ENCODE measurements around the gene SDC1. TPM values are rescaled to one million over a fixed set of nuclear protein-coding genes. Genes with fewer than 3 reads are reported as not detected.

SDC1 gene
- total and polyA plus RNA-seq, 2 donors = 6.8 to 18.9 TPM

- H3K36me3 ChIP-seq (ENCODE audit: control insufficient read depth in 2 of 2, insufficient read depth in 2 of 2, low read length in 1 of 2) = no peaks in the 10 kb centered on the region
- no peak for DNase-seq (ENCODE audit: low read depth in 6 of 9, low spot score in 9 of 9)
- WGBS = 92% methylated on average over 17 of the region's 17 CpGs
- H3K27ac ChIP-seq (ENCODE audit: low read depth in 1 of 2, low read length in 1 of 2) = no peak overlapping the region
- H3K27me3 ChIP-seq (ENCODE audit: control insufficient read depth in 2 of 2, insufficient read depth in 1 of 2, low read length in 1 of 2) = no peaks in the 10 kb centered on the region
- peaks cover 0 to 13% of the 10 kb centered on the region in 2 donors for H3K4me1 ChIP-seq (ENCODE audit: control insufficient read depth in 2 of 2, insufficient read depth in 2 of 2, low read length in 2 of 2)
- H3K9me3 ChIP-seq (ENCODE audit: control insufficient read depth in 2 of 2, insufficient read depth in 1 of 2, low read length in 1 of 2) = no peaks in the 10 kb centered on the region
- H3K4me3 ChIP-seq (ENCODE audit: low read length in 2 of 2) = no peak overlapping the region
Measured at GRCh38 chr2:20203521-20204225, 21.3 kb downstream of the SDC1 start.

GRCh38 chr2:20203072-20203471 lies 21.9 kb downstream of the SDC1 start:
- no peaks in the 10 kb centered on the region for H3K9me3 ChIP-seq (ENCODE audit: control insufficient read depth in 2 of 2, insufficient read depth in 1 of 2, low read length in 1 of 2)
- DNase-seq (ENCODE audit: low read depth in 6 of 9, low spot score in 9 of 9) = no peak
- no peak overlapping the region for H3K4me3 ChIP-seq (ENCODE audit: low read length in 2 of 2)
- no peak overlapping the region for H3K27ac ChIP-seq (ENCODE audit: low read depth in 1 of 2, low read length in 1 of 2)
- WGBS = 97% methylated on average over 10 of the region's 10 CpGs
- H3K27me3 ChIP-seq (ENCODE audit: control insufficient read depth in 2 of 2, insufficient read depth in 1 of 2, low read length in 1 of 2) = no peaks in the 10 kb centered on the region
- peaks cover 0 to 10% of the 10 kb centered on the region in 2 donors for H3K4me1 ChIP-seq (ENCODE audit: control insufficient read depth in 2 of 2, insufficient read depth in 2 of 2, low read length in 2 of 2)
- H3K36me3 ChIP-seq (ENCODE audit: control insufficient read depth in 2 of 2, insufficient read depth in 2 of 2, low read length in 1 of 2) = no peaks in the 10 kb centered on the region

- Histone ChIP-seq H3K27ac (ENCODE audit: low read depth in 1 of 2, low read length in 1 of 2) (no peak overlapping the region), H3K36me3 (ENCODE audit: control insufficient read depth in 2 of 2, insufficient read depth in 2 of 2, low read length in 1 of 2) (no peaks in the 10 kb centered on the region), H3K4me1 (ENCODE audit: control insufficient read depth in 2 of 2, insufficient read depth in 2 of 2, low read length in 2 of 2) (peaks cover 0 to 6% of the 10 kb centered on the region in 2 donors), H3K27me3 (ENCODE audit: control insufficient read depth in 2 of 2, insufficient read depth in 1 of 2, low read length in 1 of 2) (no peaks in the 10 kb centered on the region), H3K9me3 (ENCODE audit: control insufficient read depth in 2 of 2, insufficient read depth in 1 of 2, low read length in 1 of 2) (no peaks in the 10 kb centered on the region), H3K4me3 (ENCODE audit: low read length in 2 of 2) (no peak overlapping the region)
- no peak for DNase-seq (ENCODE audit: low read depth in 6 of 9, low spot score in 9 of 9)
- WGBS = 98% methylated on average over 17 of the region's 17 CpGs
Measured at GRCh38 chr2:20201671-20202070, 23.3 kb downstream of the SDC1 start.

GRCh38 chr2:20200697-20201555 lies 24.0 kb downstream of the SDC1 start:
- DNase-seq (ENCODE audit: low read depth in 6 of 9, low spot score in 9 of 9) = no peak
- Histone ChIP-seq H3K36me3 (ENCODE audit: control insufficient read depth in 2 of 2, insufficient read depth in 2 of 2, low read length in 1 of 2) (no peaks in the 10 kb centered on the region), H3K4me3 (ENCODE audit: low read length in 2 of 2) (no peak overlapping the region), H3K27me3 (ENCODE audit: control insufficient read depth in 2 of 2, insufficient read depth in 1 of 2, low read length in 1 of 2) (no peaks in the 10 kb centered on the region), H3K27ac (ENCODE audit: low read depth in 1 of 2, low read length in 1 of 2) (no peak overlapping the region), H3K9me3 (ENCODE audit: control insufficient read depth in 2 of 2, insufficient read depth in 1 of 2, low read length in 1 of 2) (no peaks in the 10 kb centered on the region), H3K4me1 (ENCODE audit: control insufficient read depth in 2 of 2, insufficient read depth in 2 of 2, low read length in 2 of 2) (peaks cover 0 to 3% of the 10 kb centered on the region in 2 donors)
- WGBS = 96% methylated on average over 26 of the region's 26 CpGs

DNA sequence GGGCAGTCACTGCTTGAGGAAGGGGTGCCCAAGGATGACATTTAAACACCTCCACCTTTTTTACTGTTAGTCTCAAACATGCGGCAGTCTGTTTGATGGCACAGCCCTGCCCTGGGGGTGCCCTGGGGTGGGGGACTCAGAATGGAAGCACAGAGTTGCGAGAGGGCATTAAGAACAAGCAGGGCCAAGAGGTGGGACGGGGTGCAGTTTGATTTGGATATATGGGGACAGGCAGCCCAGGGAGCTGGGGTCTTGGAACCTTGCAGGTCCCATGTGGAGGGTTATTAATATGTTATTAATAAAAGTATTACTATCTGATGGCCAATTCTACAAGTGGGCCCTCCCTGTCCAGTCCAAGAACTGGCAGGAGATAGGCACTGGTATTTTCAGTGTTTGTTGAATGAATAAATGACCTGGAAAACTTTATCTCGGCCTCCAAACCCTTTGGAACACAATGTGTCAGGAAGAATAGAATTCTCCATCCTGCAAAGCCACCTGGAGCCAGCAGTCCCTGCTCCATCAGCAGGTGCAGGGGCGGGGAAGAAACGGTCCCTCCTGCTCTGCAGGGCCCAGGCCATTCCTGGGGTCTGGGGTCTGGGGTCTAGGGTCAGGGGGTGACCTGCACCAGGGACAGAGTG lies 25.2 kb downstream of the SDC1 start:
- Histone ChIP-seq H3K27ac (ENCODE audit: low read depth in 1 of 2, low read length in 1 of 2) (no peak overlapping the region), H3K4me1 (ENCODE audit: control insufficient read depth in 2 of 2, insufficient read depth in 2 of 2, low read length in 2 of 2) (peaks cover 0 to 3% of the 10 kb centered on the region in 2 donors), H3K9me3 (ENCODE audit: control insufficient read depth in 2 of 2, insufficient read depth in 1 of 2, low read length in 1 of 2) (no peaks in the 10 kb centered on the region), H3K27me3 (ENCODE audit: control insufficient read depth in 2 of 2, insufficient read depth in 1 of 2, low read length in 1 of 2) (no peaks in the 10 kb centered on the region), H3K36me3 (ENCODE audit: control insufficient read depth in 2 of 2, insufficient read depth in 2 of 2, low read length in 1 of 2) (no peaks in the 10 kb centered on the region), H3K4me3 (ENCODE audit: low read length in 2 of 2) (no peak overlapping the region)
- WGBS = 94% methylated on average over 6 of the region's 6 CpGs
- no peak for DNase-seq (ENCODE audit: low read depth in 6 of 9, low spot score in 9 of 9)

DNA sequence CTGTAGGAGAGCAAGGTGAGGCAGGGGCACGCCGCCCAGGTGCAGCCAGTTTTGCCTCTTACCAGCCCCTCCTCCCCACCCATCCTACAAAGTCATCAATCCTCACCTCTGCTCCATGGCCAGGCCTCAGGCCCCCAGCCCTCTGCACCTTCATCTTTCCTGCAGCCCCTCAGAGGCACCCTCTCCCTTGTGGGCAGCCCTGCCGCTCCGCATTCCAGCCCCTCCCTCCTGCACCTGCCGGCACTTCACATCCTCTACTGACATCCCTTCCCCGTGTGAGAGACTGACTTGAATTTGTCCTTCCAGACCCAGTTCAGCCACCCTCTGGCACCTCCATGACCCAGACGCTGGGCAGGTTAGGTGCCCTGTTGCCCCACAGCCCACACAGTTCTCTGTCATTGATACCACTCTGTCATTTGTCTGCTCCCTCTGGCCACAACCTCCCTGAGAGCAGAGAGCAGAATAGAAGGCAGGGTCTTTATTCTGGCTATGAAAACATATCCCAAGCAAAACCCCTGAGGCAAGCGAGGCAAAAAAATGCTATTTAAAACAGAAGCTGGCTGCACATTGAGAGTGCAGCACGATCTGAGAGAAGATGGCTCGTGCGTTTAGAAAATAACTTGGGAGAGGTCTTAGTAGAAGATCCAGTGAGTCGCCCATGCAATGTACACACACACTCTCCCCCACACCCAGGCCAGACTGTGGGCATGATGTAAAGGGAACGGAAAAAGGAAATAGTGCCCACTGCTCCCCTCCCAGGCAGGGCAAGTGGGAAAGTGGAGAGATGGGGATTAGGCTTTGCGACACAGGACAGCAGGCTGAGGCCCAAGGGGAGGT lies 25.9 kb downstream of the SDC1 start:
- Histone ChIP-seq H3K27ac (ENCODE audit: low read depth in 1 of 2, low read length in 1 of 2) (no peak overlapping the region), H3K9me3 (ENCODE audit: control insufficient read depth in 2 of 2, insufficient read depth in 1 of 2, low read length in 1 of 2) (no peaks in the 10 kb centered on the region), H3K27me3 (ENCODE audit: control insufficient read depth in 2 of 2, insufficient read depth in 1 of 2, low read length in 1 of 2) (no peaks in the 10 kb centered on the region), H3K36me3 (ENCODE audit: control insufficient read depth in 2 of 2, insufficient read depth in 2 of 2, low read length in 1 of 2) (no peaks in the 10 kb centered on the region), H3K4me3 (ENCODE audit: low read length in 2 of 2) (no peak overlapping the region), H3K4me1 (ENCODE audit: control insufficient read depth in 2 of 2, insufficient read depth in 2 of 2, low read length in 2 of 2) (peaks cover 0 to 3% of the 10 kb centered on the region in 2 donors)
- 94% methylated on average over 14 of the region's 14 CpGs for WGBS
- no peak for DNase-seq (ENCODE audit: low read depth in 6 of 9, low spot score in 9 of 9)

GRCh38 chr2:20198001-20198400 lies 26.9 kb downstream of the SDC1 start:
- DNase-seq (ENCODE audit: low read depth in 6 of 9, low spot score in 9 of 9) = no peak
- no peaks in the 10 kb centered on the region for H3K9me3 ChIP-seq (ENCODE audit: control insufficient read depth in 2 of 2, insufficient read depth in 1 of 2, low read length in 1 of 2)
- H3K4me1 ChIP-seq (ENCODE audit: control insufficient read depth in 2 of 2, insufficient read depth in 2 of 2, low read length in 2 of 2) = peaks cover 0 to 3% of the 10 kb centered on the region in 2 donors
- H3K4me3 ChIP-seq (ENCODE audit: low read length in 2 of 2) = no peak overlapping the region
- no peaks in the 10 kb centered on the region for H3K27me3 ChIP-seq (ENCODE audit: control insufficient read depth in 2 of 2, insufficient read depth in 1 of 2, low read length in 1 of 2)
- WGBS = 84% methylated on average over 9 of the region's 9 CpGs
- no peaks in the 10 kb centered on the region for H3K36me3 ChIP-seq (ENCODE audit: control insufficient read depth in 2 of 2, insufficient read depth in 2 of 2, low read length in 1 of 2)
- no peak overlapping the region for H3K27ac ChIP-seq (ENCODE audit: low read depth in 1 of 2, low read length in 1 of 2)

DNA sequence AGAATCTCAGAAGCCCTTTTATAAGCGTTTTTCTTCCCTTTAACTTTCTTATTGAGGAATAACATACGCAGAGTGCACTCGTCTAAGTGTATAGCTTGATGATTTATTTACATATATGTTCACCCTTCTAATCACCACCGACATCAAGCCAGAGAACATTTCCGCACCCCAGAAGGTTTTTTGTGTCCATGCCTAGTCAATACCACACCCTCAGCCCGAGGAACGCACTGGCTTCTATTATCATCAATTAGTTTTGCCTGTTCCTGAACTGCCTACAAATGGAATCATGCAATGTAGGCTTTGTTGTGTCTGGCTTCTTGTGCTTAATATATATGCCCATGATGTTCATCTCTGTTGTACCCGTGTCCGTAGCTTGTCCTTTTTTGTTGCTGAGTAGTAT lies 27.7 kb downstream of the SDC1 start:
- Histone ChIP-seq H3K4me1 (ENCODE audit: control insufficient read depth in 2 of 2, insufficient read depth in 2 of 2, low read length in 2 of 2) (peaks cover 0 to 3% of the 10 kb centered on the region in 2 donors), H3K4me3 (ENCODE audit: low read length in 2 of 2) (no peak overlapping the region), H3K27me3 (ENCODE audit: control insufficient read depth in 2 of 2, insufficient read depth in 1 of 2, low read length in 1 of 2) (no peaks in the 10 kb centered on the region), H3K27ac (ENCODE audit: low read depth in 1 of 2, low read length in 1 of 2) (no peak overlapping the region), H3K36me3 (ENCODE audit: control insufficient read depth in 2 of 2, insufficient read depth in 2 of 2, low read length in 1 of 2) (no peaks in the 10 kb centered on the region), H3K9me3 (ENCODE audit: control insufficient read depth in 2 of 2, insufficient read depth in 1 of 2, low read length in 1 of 2) (no peaks in the 10 kb centered on the region)
- DNase-seq (ENCODE audit: low read depth in 6 of 9, low spot score in 9 of 9) = no peak
- 96% methylated on average over 9 of the region's 9 CpGs for WGBS
